Esophagus squamous epithelium (tissue), 4 donors: ENCODE results near the gene GRIP2.

Experiments used
- POLR2A ChIP-seq, 4 donors: fragments of 450-650 bp; IDR thresholded peaks; one replicate each; pipeline ENCODE4 v1.6.1; 2017; ENCODE audit warnings: antibody characterized with exemption in 4 of 4, mild to moderate bottlenecking in 4 of 4, moderate library complexity in 3 of 4
- TF ChIP-seq, protein P1 (sequence below), 6 experiments: fragments of 450-650 bp in 4 of 6; fragments of 200-600 bp in 2 of 6; sonication (generic) in 2 of 6; IDR thresholded peaks; one replicate each; pipeline ENCODE4 v1.5.1; 2016 to 2019; ENCODE audit warnings: antibody characterized with exemption in 6 of 6, mild to moderate bottlenecking in 4 of 6, moderate library complexity in 4 of 6

DNA sequence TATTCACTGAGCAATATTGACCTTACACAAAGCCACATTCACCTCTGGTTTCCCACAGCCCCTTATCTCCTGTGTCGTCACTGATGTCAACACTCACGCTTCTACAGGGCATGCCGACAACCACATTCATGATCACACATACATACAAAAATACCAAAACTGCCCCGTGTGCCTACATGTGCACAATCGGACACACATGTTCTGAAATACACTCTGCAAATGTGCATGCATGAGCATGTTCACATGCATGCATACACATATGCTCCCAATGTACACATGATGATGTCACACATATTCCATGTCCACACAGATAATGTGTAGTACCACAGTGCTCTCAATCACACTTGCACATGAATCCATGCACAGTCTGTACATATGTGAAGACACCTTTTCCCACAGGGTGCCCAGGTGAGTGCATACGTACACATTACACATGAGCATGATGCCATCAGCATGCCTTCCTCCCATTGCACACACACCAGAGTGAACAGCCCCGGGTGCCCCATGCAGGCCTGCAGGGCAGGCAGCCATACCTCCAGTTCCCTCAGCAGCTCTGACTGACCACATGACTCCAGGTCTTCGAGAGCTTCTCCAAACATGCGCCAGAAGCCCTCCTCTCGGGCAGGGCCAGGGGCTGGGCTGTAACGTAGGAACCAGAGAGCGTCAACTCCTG is 37.0 kb downstream of the GRIP2 start:
- TF ChIP-seq, protein P1, sequence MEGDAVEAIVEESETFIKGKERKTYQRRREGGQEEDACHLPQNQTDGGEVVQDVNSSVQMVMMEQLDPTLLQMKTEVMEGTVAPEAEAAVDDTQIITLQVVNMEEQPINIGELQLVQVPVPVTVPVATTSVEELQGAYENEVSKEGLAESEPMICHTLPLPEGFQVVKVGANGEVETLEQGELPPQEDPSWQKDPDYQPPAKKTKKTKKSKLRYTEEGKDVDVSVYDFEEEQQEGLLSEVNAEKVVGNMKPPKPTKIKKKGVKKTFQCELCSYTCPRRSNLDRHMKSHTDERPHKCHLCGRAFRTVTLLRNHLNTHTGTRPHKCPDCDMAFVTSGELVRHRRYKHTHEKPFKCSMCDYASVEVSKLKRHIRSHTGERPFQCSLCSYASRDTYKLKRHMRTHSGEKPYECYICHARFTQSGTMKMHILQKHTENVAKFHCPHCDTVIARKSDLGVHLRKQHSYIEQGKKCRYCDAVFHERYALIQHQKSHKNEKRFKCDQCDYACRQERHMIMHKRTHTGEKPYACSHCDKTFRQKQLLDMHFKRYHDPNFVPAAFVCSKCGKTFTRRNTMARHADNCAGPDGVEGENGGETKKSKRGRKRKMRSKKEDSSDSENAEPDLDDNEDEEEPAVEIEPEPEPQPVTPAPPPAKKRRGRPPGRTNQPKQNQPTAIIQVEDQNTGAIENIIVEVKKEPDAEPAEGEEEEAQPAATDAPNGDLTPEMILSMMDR (IDR thresholded peaks at IDR 0.05): no peak
- TF ChIP-seq POLR2A (IDR thresholded peaks at IDR 0.05): no peak
